GM18526 (cell line): ENCODE data around the gene ASAP2.

Experiments
- POLR2A ChIP-seq: IDR thresholded peaks from 3 replicates; pipeline ENCODE4 v1.6.1; 2011; ENCODE audit not compliant: insufficient read length; ENCODE audit errors: extremely low read depth

ASAP2 gene

DNA sequence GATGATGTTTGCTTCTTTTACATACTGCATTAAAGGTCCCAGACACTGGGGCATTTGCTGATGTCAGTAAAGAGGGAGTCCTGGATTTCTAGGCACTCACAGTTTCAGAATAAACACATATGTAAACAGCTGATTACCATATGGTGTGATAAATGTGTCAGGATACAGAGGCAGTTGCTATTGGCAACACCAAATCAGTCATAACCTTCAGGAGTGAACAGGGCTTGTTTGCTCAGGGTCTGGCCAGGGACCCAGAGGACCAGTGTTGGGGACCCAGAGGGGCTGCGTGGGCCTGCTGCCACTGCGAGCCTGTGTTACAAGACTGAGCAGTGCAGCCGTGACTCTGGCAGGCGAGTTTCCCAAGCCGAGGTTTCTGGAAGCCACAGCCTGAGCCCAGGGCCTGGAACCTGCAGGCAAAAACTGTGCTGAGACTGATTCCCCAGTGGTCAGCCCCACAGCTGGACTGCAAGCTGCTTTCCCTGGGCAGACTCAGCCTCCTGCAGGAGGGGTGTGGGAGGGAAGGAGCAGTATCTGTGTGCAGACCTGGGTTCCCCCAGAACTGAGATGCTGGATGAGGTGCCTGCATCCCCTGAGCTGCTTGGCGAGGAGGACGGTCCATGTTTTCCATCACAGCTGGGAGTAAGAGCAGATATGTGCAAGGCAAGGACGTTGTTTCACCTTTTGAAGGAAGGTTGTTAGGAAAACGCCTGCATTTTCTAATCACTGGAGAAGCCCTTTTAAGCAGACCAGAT is 23.6 kb downstream of the ASAP2 start:
- TF ChIP-seq POLR2A, result no peak

DNA sequence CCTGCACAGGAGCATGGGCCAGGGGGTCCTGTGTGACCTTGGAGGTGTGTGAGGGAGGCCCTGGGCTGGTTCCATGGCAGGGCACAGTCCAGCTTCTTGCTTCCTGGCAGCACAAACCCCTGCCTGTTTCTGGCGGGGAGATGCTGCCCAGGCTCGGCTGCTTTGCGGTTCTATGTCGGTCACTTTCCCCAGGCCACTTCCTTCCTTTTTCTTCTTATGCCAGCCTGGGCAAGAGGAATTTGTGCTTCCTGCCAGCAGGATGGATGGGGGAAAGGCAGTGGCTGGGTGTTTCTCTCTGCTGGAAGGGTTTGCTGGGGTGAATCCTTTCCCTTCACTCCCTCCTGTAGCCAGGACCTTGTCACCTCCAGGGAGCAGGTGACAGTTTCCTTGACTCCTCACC is 24.3 kb downstream of the ASAP2 start:
- no peak for TF ChIP-seq POLR2A

DNA sequence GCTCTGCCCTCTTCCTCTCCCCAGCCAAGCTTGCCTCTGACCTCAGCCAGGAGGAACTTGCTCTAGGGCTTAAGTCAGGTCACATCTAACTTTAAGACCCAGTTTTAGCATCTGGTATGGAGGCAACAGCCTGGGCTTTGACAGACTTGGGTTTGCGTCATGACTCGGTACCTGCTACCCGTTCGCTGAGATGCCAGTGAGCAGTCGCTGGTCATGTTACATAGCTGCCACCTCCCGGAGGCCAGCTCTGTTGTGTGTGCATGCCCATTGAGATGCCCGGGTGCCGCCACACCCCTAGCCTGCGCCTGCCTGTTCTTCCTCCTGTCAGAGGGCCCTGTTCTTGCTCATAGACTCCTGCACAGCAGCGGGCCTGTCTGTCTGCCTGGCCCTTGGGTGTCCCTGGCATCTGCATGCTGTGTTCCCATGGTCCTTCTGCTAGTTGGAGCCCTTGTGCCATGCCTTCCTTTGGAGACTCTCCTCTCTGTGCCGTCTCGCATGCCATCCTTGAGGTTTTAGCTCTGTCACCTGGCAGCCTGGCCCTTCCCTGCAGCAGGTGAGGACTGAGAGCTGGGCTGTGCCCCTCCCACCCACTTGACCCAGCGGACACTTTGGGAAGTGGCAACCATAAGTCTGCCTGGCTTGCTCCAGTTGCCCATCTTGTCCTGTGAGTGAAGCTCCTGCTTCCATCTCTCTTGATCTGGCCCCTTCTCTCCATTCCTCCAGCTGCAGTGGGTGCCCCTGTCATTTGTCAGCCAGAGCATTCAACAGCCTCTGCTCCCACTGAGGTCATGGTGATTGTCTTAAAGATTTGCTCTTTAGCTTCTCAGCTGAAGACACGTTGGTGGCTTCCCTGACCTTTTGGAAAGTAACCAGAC is 24.9 kb downstream of the ASAP2 start:
- no peak for TF ChIP-seq POLR2A

DNA sequence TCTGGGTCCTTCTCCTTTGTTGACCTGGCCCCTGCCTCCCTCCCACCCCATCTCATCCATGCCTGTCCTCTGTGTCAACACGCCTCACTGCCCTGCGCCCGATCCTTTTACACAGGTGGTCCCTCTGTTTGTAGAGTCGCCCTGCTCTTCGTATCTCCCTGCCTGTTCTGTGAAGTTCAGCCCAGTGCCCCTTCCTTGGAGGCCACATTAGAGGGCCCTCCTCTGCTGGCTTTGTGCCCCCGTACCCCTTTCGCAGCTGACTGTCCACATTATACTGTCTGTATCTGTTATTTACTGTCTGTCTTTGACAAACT is 25.5 kb downstream of the ASAP2 start:
- TF ChIP-seq POLR2A, result no peak

DNA sequence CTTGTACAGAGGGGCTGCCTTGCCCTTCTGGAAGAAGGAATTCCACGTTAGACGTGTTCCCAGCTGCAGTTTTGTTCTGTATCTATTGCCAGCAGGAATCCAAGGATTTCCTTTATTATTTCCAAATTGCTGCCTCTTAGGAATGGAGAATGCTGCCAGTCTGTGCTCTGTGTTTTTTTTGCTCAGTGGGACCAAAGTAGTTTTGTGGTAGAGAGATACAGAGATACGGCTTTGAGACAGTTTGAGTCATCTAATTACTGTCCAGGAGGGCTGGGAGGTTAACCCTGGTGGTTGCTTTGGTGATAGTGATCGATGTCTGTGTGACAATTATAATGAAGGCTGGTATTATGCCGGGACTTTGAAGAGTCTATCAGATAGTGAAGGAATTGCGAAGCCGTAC is 26.3 kb downstream of the ASAP2 start:
- TF ChIP-seq POLR2A, result no peak

DNA sequence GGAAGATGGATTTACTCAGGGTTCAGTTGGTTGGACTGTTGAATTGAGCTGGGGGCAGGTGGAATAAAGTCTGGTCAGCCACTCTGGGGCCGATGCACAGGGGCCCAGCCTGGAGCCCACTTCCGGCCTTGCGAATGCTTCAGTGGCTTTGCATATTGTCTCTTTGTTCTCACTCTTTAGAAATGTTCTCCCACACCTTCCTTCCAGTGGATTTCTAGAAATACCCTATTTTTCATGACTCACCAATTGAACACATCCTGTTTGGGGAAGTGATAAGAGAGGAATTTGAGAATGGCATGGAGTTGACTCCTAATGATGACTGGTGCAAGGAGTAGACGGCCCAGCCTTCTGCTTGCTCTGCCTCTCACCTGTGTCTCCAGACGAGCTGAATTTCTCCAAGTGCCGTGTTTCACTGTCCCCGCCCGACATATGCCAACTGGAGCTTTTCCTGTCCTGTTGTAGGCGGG is 28.1 kb downstream of the ASAP2 start:
- TF ChIP-seq POLR2A, result no peak

DNA sequence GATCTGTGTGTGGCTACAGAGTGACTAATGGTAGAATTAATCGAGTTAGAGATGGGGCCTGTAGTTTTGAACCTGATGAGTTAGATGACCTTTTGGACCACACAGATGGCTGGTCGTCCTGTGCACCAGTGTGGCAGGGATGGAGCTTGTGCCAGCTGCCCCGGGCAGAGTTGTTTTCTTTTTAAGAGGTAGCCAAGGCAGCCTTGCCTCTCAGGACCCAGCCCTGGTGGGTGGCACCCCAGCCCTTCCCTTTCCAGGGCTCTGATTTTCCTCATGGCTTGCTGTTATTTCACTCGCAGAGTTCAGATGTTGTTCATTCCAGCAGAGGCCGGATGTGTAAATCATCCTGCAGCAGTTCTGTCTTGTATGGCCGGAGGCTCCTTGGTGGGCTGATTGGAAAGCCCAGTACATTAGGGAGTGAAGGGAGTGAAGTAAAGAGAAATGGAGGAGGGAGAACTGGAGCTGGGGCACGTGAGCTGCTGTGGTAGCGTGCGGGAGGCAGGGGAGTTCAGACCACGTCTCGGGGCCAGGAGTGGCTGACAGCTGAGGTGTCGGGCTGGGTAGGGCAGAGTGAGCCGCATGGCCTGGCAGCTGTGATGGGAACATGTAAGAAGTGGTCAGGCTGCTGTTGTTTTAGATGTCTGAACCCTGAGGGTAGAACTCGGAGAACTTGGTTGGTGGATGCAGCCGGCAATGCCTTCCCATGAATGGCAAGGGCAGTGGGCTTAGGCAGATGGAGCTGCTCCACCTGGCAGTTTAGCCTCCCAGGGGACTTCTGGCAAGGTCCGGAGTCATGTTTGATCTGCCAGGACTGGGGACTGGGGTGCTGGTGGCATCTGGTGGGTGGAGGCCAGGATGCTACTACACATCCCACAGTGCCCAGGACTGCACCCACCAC is 28.8 kb downstream of the ASAP2 start:
- TF ChIP-seq POLR2A, result no peak

DNA sequence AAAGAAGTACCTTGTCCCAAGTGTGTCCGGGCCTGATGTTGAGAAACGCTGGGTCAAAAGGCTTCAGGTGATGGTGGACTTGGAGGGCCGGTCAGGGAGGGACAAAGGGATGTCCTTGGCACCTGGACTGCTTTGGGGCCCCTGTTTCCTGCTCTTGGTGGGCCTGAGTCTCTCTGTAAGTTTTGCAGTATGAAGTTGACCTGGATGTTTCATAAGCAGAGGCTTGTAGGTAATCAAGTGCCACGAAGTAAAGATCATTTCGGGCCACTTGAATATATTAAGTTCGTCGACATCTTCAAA is 29.4 kb downstream of the ASAP2 start:
- no peak for TF ChIP-seq POLR2A

DNA sequence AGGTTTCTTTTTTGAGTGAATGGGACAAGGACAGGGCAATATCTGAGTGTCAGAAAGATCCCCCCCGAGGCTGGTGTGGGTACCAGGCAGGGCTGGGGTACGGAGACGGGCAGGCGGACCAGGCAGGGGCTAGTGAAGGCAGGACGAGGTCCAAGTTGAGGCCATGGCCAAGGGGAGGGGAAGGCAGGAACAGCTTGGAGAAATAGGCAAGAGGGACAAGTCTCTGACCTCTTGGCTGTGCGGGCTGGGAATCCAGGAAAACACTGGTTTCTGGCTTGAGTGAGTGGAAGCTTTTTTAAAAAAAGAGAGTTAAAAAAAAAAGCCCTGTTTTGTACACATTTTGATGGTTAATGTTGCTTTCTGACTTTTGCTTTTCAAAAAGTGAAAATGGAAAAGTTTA is 30.3 kb downstream of the ASAP2 start:
- no peak for TF ChIP-seq POLR2A

DNA sequence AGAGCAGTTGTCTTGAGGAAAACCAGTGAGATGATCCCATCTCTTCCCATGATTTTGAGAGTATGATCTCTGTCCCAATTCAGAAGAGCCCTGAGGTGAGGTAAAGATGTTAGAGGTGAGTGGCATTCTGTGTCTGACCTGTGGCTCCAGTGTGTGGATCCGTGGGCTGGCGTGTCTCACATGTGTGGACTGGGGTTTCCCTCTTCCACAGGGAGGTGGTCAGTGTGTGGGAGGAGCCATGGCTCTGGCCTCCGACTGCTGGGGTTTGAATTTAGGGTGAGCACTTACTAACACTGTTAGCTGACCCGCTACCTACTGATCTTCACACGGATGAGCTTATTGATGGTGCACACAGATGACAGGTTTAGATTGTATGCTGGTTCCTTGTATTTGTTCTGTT is 31.2 kb downstream of the ASAP2 start:
- no peak for TF ChIP-seq POLR2A

DNA sequence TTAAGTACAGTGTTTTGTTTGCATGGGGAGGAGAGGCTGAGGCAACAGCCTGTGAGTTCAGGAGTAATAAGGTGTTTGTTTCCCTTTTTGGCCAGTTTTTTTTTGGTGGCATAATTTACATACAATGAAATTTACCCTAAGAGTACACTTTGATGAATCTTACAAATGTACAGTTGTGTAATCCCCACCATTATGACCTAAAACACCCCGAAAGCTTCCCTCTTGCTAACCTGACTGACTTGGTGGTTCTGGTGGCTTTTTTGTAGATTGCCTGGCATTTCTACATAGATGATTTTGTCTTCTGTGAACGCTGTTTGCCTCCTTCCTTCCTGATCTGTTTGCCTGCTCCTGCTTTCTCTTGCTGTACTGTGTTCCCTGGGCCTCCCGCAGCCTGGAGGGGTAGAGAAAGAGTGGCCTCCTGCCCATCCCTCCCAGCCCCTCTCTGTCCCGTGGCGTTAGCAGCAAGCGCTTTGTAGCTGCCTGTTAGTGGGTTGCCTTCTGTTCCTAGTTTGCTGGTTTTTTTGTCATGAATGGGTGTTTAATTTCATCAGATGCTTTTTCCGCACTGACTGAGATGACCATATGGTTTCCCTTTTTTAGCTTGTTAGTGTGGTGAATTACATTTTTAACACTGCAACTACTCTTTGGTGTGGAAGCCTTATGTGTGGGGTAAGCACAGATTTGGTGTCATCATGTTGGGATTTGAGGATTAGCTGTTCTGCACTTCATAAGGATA is 32.1 kb downstream of the ASAP2 start:
- TF ChIP-seq POLR2A, result no peak

DNA sequence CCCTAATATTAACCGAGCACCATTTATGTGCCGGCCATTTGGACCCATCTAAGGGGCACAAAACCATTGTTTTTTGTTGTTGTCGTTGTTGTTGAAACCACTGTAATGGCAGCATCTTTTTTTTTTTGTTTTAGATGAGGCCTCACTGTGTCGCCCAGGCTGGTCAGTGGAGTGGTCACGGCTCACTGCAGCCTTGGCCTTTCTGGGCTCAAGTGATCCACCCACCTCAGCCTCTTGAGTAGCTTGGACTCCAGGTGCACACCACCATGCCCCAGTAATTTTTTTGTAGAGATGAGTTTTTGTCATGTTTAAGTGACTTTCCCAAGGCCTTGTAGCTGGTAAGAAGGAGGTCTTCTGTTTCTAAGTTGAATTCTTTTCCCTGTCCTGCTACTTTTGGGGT is 33.0 kb downstream of the ASAP2 start:
- no peak for TF ChIP-seq POLR2A

DNA sequence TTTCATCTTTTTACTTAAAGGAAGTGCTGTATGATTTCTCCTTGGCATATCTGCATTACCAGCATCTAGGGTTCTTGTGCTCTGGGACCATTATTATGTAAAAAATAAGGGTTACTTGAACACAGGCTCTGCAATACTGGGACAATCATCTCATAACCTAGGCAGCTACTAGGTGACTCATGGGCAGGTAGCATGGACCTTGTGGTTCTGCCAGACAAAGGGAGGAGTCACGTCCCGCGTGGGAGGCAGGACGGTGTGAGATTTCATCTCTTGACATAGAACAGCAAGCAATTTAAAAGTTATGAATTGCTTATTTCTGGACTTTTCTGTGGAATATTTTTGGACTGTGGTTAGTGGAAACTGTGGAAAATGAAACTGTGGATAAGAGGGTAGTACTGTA is 34.1 kb downstream of the ASAP2 start:
- no peak for TF ChIP-seq POLR2A

DNA sequence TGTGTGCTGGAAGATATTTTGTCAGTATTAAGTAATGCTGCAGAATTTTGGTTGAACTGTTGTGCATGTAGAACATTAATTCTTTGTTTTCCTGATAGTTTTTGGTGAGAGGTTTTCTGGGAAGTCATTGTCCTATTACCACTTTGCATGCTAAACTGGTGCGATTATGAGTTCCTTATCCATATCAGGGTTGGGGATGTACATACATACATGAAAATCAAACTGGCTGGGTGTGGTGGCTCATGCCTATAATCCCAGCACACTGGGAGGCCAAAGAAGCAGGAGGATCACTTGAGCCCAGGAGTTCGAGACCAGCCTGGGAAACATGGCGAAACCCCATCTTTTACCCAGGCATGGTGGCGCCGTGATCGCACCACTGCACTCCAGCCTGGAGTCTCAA is 34.6 kb downstream of the ASAP2 start:
- no peak for TF ChIP-seq POLR2A

DNA sequence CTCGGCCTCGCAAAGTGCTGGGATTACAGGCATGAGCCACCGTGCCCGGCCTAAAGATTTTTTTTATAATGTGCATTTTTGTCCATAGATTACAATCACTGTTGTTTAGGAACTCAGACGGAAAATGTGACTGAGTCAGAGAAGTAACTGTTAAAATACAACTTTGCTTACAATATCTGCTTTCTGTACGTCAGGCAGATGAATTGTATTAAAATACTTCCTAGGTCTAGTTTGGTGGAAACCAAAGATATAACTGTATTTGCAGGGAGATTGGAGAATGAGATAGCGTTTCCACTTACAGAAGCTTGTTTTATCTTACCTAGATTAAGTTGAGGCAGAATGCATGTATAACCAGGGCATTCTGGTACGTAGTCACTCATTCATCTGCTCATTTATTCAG is 36.7 kb downstream of the ASAP2 start:
- TF ChIP-seq POLR2A, result no peak
